ENCODE measurements around the gene CRYGD. TPM values are rescaled to one million over a fixed set of nuclear protein-coding genes. Genes with fewer than 3 reads are reported as not detected.

CRYGD gene
- total RNA-seq, 4 donors from 2014 or later, result not detected

DNA sequence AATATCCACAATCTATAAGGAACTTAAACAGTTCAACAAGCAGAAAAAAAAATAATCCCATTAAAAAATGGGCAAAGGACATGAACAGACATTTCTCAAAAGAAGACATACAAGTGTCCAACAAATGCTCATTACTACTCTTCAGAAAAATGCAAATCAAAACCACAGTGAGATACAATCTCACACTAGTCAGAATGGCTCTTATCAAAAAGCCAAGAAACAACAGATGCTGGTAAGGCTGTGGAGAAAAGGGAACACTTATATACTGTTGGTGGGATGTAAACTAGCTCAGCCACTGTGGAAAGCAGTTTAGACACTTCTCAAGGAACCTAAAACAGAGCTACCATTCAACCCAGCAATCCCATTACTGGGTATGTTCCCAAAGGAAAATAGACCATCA lies 28.8 kb upstream of the CRYGD start:
- TF ChIP-seq, protein P1, sequence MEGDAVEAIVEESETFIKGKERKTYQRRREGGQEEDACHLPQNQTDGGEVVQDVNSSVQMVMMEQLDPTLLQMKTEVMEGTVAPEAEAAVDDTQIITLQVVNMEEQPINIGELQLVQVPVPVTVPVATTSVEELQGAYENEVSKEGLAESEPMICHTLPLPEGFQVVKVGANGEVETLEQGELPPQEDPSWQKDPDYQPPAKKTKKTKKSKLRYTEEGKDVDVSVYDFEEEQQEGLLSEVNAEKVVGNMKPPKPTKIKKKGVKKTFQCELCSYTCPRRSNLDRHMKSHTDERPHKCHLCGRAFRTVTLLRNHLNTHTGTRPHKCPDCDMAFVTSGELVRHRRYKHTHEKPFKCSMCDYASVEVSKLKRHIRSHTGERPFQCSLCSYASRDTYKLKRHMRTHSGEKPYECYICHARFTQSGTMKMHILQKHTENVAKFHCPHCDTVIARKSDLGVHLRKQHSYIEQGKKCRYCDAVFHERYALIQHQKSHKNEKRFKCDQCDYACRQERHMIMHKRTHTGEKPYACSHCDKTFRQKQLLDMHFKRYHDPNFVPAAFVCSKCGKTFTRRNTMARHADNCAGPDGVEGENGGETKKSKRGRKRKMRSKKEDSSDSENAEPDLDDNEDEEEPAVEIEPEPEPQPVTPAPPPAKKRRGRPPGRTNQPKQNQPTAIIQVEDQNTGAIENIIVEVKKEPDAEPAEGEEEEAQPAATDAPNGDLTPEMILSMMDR (IDR thresholded peaks at IDR 0.05), result no peak
- no peak for TF ChIP-seq POLR2A (IDR thresholded peaks at IDR 0.05)
- no peak overlapping the region for H3K4me3 ChIP-seq
- no peaks in the 10 kb centered on the region for H3K9me3 ChIP-seq
- DNase-seq, result no peak
- intact Hi-C loops (cut with DNase I; ENCODE audit: low total_unique reads), result no loop called here
- no peaks in the 10 kb centered on the region for H3K27me3 ChIP-seq
- no peaks in the 10 kb centered on the region for H3K4me1 ChIP-seq
- no peak overlapping the region for H3K27ac ChIP-seq
- H3K36me3 ChIP-seq, result no peaks in the 10 kb centered on the region

DNA sequence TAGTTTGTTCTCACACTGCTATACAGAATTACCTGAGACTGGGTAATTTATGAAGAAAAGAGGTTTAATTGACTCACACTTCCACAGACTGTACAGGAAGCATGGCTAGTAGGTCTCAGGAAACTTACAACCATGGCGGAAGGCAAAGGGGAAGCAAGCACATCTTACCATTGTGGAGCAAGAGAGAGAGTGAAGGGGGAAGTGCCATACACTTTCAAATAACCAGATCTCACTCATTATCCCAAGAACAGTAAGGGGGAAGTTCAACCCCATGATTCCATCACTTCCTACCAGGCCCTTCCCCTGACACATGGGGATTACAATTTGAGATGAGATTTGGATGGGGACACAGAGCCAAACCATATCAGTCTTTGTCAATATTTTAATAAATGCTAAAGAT lies 26.6 kb upstream of the CRYGD start:
- no peaks in the 10 kb centered on the region for H3K9me3 ChIP-seq
- TF ChIP-seq, protein P1 (IDR thresholded peaks at IDR 0.05), result no peak
- no peak overlapping the region for H3K4me3 ChIP-seq
- no peak overlapping the region for H3K27ac ChIP-seq
- H3K4me1 ChIP-seq, result no peaks in the 10 kb centered on the region
- no peaks in the 10 kb centered on the region for H3K36me3 ChIP-seq
- intact Hi-C loops (cut with DNase I; ENCODE audit: low total_unique reads), result no loop called here
- no peak for DNase-seq
- no peaks in the 10 kb centered on the region for H3K27me3 ChIP-seq

DNA sequence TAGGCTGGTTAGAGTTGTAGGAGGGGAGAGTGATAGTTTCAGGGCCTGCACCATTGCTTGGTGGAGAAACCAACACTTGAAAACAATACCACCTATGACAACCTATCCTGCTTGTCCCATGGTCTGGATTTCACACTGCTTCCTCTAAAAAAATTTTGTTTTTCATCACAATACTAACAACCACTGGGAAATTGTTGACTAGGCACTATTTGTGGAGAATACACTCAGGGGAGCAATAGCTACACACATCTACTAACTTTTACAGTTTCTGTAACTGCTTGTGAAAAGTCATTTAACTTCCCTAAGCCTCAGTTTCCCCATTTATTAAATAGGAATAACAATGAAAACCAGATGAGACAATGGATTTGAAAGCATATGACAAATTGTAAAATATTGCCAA lies 25.8 kb upstream of the CRYGD start:
- DNase-seq, result no peak
- H3K4me3 ChIP-seq, result no peak overlapping the region
- no peaks in the 10 kb centered on the region for H3K9me3 ChIP-seq
- H3K27ac ChIP-seq, result no peak overlapping the region
- H3K36me3 ChIP-seq, result no peaks in the 10 kb centered on the region
- intact Hi-C loops (cut with DNase I; ENCODE audit: low total_unique reads), result no loop called here
- no peaks in the 10 kb centered on the region for H3K4me1 ChIP-seq
- TF ChIP-seq POLR2A (IDR thresholded peaks at IDR 0.05), result no peak
- TF ChIP-seq, protein P1 (IDR thresholded peaks at IDR 0.05), result no peak
- H3K27me3 ChIP-seq, result no peaks in the 10 kb centered on the region

DNA sequence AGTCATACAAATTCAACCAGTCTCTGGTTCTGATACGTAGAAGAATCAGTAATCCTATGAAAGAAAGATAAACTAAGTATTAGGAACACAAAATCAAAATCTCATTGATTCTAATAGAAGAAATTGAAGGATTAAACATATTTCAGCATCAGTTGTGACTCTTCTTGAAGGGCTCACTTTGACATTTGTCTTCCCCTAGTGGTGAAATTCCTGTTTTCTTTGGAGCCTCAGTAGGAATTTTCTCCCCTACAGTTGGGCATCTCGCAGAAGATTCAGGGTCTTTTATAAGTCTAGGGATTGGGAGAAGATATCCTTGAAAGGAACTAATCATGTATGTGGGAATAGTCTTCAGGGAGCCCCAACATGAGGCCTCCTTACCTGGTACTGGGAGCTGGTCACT lies 24.5 kb upstream of the CRYGD start:
- no peak for DNase-seq
- no peaks in the 10 kb centered on the region for H3K27me3 ChIP-seq
- H3K4me3 ChIP-seq, result no peak overlapping the region
- no peaks in the 10 kb centered on the region for H3K36me3 ChIP-seq
- no peaks in the 10 kb centered on the region for H3K9me3 ChIP-seq
- no peaks in the 10 kb centered on the region for H3K4me1 ChIP-seq
- intact Hi-C loops (cut with DNase I; ENCODE audit: low total_unique reads), result no loop called here
- TF ChIP-seq, protein P1 (IDR thresholded peaks at IDR 0.05), result no peak
- no peak for TF ChIP-seq POLR2A (IDR thresholded peaks at IDR 0.05)
- H3K27ac ChIP-seq, result no peak overlapping the region

DNA sequence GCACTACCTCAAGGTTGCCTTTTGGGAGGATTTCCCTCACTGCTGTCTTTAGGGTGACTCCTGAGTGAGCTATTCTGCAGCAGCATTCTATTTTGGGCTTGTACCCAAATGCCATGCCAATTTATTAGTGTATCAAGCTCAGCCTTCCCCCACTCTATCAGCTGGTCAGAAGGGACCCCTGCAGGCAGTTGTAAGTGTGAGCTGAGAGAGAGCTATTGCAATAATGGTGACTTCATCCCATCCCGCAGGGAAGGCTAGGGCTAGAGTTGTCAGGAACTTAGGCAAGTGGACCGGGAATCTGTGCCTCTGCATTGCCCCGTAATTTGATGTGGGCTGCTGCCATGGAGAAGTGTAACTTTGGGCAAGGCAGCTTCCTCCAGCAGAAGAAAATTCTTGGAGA lies 23.4 kb upstream of the CRYGD start:
- Histone ChIP-seq H3K4me1 (no peaks in the 10 kb centered on the region), H3K4me3 (no peak overlapping the region), H3K27me3 (no peaks in the 10 kb centered on the region), H3K9me3 (no peaks in the 10 kb centered on the region), H3K36me3 (no peaks in the 10 kb centered on the region), H3K27ac (no peak overlapping the region)
- no peak for TF ChIP-seq POLR2A (IDR thresholded peaks at IDR 0.05)
- TF ChIP-seq, protein P1 (IDR thresholded peaks at IDR 0.05), result no peak
- intact Hi-C loops (cut with DNase I; ENCODE audit: low total_unique reads), result no loop called here
- DNase-seq, result no peak

Measured in uterus (tissue), 4 donors.